Measurements from ENCODE around the gene FKBP8.

The FKBP8 gene

DNA sequence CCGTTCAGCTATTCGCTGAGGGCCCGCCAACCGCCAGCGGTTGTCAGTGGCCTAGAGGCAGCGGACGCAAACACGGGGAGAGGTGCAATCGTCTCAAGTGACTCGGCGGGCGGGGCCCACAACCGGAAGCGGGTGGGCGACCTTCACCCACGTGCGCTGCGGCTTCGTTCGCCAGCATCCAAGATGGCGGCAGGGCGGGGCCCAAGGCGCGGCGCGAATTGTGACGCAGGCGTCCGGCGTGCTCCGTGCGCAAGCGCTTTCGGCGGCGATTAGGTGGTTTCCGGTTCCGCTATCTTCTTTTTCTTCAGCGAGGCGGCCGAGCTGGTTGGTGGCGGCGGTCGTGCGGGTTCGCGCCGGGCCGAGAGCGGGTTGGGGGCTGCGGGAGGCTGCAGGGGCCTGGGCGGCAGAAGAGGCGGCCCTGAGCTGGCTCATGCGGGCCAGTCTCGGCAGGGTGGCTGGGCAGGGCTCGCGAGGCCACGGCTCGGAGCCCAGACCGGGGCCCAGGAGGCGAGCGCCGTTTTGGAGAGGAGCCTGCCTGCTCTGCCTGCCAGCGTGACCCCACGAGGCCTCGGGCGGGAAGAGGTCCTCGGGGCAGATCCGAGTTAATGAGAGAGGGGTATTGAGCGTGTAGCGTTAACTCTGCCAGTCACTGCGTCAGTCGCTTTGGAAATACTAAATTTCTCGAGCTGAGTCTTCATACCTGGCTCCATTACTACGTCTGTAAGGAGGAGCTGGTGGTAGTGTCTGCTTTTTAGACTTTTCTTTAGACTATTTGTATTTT is 28.4 kb upstream of the FKBP8 start, which contains the start of gene UBA52:
Gene UBA52 (plus strand): TSS at position 294 of the 781 bp plus-strand sequence. CDS start 1,444 bp downstream, outside the sequence.
- H3K4me3 ChIP-seq (ENCODE audit: low read length) = peak within 1 kb of the TSS; percentile 98
- DNase-seq (ENCODE audit: low read depth) = peak; percentile 87
- TF ChIP-seq CTCF (conservative IDR thresholded peaks at IDR 0.05; ENCODE audit: low read depth, low read length) = no peak

DNA sequence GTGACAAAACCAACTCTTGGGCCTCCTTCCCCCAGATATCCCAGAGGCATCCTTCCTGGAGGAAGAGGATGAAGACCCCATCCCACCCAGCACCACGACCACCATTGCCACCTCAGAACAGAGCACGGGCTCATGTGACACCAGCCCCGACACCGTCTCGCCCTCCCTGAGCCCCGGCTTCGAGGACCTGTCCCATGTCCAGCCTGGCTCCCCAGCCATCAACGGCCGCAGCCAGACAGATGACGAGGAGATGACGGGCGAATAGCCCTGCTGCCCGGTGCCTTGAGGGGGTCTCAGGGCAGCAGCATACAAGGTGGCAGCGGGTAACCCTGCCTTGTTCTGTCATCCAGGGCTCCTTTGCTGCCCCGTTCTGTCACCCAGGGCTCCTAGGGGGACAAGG is 25.0 kb upstream of the FKBP8 start:
- DNase-seq (ENCODE audit: low read depth) = no peak
- no peak overlapping the region for H3K4me3 ChIP-seq (ENCODE audit: low read length)
- TF ChIP-seq CTCF (conservative IDR thresholded peaks at IDR 0.05; ENCODE audit: low read depth, low read length) = no peak

DNA sequence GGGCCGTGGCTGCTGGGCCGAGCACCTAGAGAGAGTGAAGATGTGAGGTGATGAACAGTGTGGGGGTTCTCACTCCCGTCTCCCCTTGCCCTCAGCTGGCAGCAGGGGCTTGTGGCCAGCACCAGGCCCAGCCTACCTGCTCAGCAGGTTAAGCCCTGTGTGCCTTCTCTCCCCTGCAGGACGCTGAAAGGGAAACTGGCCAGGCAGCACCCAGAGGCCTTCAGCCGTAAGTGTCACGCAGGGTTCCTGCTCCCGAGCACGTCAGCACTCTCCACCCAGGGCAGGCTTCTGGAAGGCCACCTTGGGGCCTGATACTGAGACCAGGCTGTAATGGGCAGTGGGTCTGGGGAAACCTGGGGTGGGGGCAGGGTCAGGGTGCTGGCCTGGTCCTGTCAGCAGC is 23.6 kb upstream of the FKBP8 start:
- no peak overlapping the region for H3K4me3 ChIP-seq (ENCODE audit: low read length)
- no peak for TF ChIP-seq CTCF (conservative IDR thresholded peaks at IDR 0.05; ENCODE audit: low read depth, low read length)
- DNase-seq (ENCODE audit: low read depth) = no peak

DNA sequence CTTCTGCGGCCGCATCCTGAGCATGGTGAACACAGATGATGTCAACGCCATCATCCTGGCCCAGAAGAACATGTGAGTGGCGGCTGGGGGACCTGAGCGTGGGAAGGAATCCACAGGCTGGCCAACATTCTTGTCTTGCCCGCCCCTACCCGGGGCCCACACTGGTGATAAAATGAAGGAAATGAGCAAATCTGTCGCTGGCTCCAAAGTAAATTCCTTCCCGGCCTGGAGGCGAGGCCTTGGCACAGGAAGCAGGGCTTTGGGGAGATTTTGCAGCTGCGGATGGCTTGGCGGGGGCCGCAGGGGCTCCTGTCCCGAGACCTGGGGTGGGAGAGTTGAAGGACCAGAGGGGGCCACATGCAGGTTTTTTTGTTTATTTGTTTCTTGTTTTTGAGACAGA is 18.7 kb upstream of the FKBP8 start:
- TF ChIP-seq CTCF (conservative IDR thresholded peaks at IDR 0.05; ENCODE audit: low read depth, low read length) = no peak
- H3K4me3 ChIP-seq (ENCODE audit: low read length) = no peak overlapping the region
- DNase-seq (ENCODE audit: low read depth) = no peak

DNA sequence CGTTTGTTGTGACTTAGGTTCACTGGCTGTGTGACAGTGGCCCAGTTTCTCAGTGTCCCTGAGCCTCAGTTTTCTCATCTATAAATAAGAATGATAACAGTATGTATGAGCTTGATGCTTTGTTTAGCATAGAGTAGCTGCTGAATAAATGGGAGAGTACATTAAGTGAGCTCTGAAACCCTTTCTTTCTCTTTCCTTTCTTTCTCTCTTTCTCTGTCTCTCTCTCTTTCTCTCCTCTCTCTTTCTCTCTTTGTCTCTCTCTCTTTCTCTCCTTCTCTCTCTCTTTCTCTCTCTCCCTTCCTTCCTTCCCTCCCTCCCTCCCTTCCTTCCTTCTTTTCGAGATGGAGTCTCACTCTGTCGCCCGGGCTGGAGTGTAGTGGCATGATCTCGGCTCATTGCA is 16.3 kb upstream of the FKBP8 start:
- no peak for DNase-seq (ENCODE audit: low read depth)
- no peak overlapping the region for H3K4me3 ChIP-seq (ENCODE audit: low read length)
- TF ChIP-seq CTCF (conservative IDR thresholded peaks at IDR 0.05; ENCODE audit: low read depth, low read length) = no peak

GRCh38 chr19:18558604-18559003 is 15.2 kb upstream of the FKBP8 start:
- DNase-seq (ENCODE audit: low read depth) = no peak

More at GRCh38 chr19:18558604-18559003, 15.2 kb upstream of the FKBP8 start:
- no peak for TF ChIP-seq CTCF (conservative IDR thresholded peaks at IDR 0.05; ENCODE audit: low read depth, low read length)
- H3K4me3 ChIP-seq (ENCODE audit: low read length) = peak overlapping the region; percentile 91
